ENCODE measurements around the gene KCNJ3.
"Not testable (repeated sequence)": the region's sequence is repeated elsewhere in the genome, so short reads cannot be mapped to it uniquely, and the experiment has no call there.

The KCNJ3 gene

DNA sequence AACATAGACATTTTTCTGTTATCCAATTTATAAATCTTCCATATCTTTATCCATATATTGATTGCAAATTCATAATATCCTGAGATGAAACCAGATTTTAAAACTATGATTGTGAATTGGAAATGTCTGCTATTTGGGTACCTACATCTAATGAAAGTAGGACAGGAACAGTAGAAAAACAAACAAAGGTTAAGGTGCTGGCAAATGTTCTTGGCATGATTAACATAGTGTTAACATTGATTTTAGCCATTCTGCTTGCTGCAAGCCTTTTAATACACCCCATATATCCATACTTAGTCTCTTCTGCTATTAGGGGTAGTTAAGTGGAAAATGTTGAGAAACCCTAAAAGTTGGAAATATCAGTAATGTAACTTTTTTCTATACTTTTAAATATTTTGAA is 152.0 kb downstream of the KCNJ3 start:
- DNase-seq: no peak

- DNase-seq: no peak
Measured at GRCh38 chr2:154855138-154855537, 156.6 kb downstream of the KCNJ3 start.

GRCh38 chr2:154867151-154867550 is 168.7 kb downstream of the KCNJ3 start:
- not testable (repeated sequence) for DNase-seq

- DNase-seq: no peak
Measured at GRCh38 chr2:154875999-154876398, 177.5 kb downstream of the KCNJ3 start.

- DNase-seq: no peak
Measured at GRCh38 chr2:154882725-154883124, 184.2 kb downstream of the KCNJ3 start.

DNA sequence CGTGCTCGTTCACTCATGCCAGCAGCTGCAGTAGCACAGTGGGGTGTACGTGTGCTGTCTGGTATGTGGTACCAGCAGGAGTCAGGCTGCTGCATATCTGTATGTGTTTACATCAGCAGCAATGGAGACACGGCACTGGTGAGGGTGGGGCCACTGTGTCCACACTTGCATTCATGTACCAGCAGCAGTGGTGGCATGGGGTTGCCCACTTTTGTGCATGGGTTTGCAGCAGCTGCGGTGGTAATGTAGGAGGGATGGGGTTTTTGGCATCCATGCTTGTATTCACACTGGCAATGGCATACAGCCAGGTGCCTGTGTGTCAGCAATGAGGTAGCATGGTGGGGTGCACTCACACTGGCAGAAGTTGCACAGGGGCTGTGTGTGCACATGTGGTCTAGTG is 187.8 kb downstream of the KCNJ3 start:
- no peak for DNase-seq

DNA sequence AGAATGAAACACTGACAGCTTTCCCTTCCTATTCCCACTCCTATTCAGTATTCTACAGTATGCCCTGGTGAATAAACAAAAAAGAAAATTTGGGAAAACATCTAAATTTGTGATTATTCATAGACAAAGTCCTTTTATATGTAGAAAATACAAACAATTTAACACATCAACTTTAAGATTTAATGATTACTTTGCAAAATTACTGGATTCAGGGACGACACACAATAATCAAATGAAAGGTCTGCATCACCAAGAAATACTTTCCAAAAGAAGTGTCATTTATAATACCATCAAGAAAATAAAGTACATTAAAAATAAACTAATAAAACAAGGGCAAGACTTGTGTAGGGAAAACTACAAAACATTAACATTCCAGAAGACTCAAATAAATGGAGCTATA is 199.8 kb downstream of the KCNJ3 start:
- no peak for DNase-seq

DNA sequence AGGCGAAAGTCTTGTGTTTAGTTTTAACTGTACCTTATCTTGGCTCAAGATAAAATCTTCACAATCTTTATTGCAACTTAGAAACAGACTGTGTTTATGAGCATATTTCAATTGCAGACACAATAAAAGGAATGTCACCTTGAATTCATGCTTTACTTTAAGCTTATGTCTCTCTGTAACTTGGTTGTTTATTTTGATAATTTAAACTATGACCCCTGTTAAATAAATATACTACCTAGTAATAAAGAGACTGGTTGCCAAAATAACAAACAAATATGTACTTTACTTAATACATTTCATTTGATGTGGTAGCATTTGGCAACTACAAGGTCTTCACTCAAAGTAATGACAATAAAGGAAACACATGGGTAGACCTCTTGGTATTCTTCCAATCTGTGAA is 202.6 kb downstream of the KCNJ3 start:
- DNase-seq: no peak
